AG08395 (cell line): Measurements from ENCODE around the gene CD59.
"Not testable (repeated sequence)": the region's sequence is repeated elsewhere in the genome, so short reads cannot be mapped to it uniquely, and the experiment has no call there.

Source experiments
- DNase-seq: peaks from one replicate; pipeline ENCODE4 v3.0.0; 2012; ENCODE audit warnings: mixed read lengths, low spot score

Gene CD59

DNA sequence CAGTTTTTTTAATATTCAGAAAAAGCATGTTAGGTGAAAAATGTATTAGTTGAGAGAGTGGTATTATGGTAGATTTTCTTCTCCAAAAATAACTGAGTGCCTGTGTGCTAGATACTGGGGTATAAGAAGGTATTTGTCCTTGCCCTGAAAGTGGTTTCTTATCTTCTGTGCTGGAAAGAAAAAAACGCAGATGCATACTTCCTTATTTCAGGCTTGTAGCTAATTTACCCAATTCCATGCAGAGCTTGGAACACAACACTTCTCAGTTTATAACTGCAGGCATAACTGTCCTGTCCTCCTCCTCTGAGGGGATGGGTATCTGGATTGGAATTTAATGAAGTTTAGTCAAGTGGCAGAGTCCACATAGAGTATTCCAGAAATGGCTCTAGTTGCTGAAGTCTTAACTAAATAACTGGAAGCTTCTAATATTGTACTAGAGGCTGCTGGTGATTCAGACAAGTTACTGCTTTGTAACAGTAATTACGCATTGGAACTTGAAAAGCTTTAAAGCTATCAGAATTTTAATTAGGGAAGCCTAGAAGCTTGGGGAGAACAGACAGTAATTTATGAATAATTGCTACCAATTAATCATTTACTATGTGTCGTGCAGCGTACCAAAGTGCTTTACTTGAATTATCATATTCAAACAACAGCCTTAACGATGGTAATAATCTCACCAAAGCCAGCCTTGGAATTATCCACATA lies 22.9 kb downstream of the CD59 start:
- no peak for DNase-seq

DNA sequence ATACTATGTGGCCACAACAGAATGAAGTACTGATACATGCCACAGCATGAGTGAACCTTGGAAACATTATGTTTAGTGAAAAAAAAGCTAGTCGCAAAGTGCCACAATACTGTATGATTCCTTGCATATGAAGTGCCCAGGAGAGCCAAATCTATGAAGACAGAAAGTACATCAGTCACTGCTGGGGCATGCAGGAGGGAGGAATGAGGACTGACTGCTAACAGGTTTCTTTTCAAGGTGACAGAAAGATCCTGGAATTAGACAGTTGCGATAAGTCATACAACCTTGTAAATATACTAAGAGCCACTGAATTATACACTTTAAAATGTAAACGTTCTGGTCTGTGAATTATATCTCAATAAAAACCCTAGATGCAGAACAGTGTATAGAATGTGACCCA lies 23.8 kb downstream of the CD59 start:
- no peak for DNase-seq

DNA sequence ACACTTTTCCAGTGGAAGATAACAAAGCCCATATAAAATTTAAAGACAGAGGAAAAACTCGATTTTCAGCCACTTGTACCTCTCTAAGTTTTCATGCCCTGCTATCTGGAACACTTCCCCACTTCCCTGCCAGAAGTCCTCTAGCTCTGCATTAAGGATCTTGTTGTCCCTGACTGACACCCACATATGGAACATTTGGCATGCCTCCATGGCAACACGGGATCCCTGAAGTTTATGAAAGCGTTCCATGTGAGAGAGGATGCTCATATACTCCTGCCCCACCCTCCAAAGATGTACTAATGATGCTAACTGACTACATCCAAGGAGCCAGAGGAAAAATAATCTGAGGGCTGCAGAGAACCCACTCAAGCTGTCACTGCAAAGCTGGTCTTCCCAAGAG lies 26.8 kb downstream of the CD59 start:
- DNase-seq = no peak

DNA sequence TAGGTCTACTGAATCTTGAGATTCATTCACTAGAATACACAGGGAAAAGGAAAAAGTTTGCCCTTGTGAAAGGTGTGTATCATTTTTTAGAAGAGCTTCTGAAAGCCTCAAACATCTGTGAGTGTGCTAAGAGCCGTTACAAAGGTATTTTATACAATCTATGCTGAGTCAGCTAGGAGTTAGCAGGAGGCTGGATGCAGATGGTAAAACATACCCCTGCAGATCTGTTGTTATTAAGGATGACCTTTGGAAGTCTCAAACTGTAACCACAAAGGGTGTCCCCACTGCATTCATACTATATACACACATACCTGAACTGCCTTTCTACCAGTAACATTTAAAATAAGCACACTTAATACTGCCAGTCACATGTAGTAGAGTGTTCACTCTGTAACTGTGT lies 27.2 kb downstream of the CD59 start:
- DNase-seq = no peak

DNA sequence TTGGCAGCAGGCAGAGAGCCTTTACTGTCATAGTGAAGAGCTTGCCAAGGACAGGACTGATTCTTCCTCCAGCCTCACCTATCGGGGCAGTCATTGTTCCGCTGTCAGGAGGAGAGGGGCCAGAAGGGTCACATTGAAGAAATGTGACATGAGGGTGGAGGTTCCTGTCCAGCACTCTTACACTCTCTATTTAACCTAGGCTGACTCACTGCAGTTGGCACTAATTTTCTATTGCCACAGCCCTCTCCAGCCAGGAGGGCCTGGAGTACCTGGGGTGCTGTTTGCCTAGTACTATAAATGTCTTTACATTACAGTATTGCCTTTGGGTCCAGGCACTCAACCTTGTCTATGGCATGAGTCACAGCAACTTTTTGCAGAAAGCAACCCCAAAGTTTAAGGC lies 28.4 kb downstream of the CD59 start:
- DNase-seq = not testable (repeated sequence)

DNA sequence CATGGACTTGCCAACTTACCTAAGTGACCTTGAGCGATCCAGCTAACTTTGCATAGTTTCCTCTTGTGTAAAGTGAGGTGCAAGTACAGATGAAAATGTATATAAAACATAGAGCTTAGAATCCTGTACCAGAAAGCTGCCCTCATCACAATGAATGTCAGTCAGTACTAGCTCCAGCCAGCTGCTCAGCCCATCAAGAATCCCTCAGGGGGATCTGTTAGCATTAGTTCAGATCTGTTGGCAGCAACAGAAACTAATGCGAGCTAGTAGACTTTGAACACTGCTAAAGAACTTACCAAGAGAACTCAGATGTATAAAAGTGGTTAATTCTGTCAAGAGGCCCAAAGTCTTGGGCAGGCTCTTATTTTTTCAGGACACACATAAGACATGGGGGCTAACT lies 29.3 kb downstream of the CD59 start:
- no peak for DNase-seq

DNA sequence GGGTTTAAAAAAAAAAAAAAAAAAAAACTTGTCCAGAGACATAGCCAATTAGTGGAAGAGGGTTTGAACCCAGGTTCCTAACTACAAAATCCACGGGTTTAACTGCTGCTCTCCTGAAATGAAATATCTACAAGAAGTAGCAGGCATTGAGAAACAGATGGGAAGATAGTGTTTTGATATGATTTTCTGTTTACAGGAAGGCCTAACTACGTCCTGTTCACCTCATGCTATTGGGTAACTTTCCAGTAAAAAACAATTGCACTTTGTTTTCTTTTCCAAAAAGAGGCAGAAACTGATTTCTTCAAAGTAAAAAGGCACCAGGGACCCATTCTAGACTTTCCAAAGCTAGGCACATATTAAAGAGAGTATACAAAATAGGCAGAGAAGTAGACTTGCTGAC lies 29.7 kb downstream of the CD59 start:
- DNase-seq = no peak

DNA sequence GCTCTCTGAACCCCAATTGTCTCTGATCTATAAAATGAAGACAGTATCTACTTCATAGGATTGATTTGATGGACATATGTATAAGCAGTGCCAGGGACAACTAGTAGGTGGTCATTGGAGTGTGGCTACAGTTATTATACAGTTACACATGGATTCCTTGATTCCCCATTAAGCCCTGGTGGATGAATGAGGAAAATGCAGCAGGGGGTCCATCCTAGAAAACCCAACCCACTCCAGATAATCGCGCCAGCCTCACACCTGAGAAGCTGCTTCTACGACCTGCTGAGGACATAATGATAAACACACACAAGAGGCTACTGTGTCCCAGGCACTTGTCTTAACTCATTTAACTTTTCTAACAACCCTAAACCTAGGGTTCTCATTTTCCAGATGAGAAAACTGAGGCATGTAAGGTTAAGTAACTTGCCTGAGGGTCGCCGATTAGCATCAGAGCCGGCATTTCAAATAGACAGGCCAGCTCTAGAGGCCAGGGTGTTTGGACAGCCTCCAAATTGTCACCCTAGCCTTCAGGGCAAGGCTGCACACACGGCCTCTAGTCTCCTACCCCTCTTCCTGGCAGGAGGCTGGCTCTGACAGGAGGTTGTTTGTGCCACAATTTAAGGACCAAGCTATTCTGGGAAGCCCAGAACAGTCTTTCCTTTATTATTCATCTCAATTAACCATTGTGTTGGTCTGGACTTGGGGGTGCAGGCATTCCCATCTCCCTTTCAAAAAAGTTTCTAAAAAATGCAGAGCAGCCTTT lies 31.8 kb downstream of the CD59 start:
- no peak for DNase-seq

DNA sequence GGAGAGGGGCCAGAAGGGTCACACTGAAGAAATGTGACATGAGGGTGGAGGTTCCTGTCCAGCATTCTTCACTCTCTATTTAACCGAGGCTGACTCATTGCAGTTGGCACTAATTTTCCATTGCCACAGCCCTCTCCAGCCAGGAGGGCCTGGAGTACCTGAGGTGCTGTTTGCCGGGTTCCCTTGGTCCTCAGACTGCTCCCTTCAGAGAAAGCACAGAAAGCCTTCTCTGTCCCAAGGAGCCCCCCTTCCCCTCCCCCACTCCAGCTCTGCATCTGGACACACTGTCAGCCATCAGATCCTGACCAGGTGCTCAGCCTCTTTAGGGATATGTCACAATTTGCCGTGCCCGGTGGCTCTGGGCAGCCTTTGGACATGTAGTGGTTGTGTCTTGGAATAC lies 32.4 kb downstream of the CD59 start:
- DNase-seq = no peak

DNA sequence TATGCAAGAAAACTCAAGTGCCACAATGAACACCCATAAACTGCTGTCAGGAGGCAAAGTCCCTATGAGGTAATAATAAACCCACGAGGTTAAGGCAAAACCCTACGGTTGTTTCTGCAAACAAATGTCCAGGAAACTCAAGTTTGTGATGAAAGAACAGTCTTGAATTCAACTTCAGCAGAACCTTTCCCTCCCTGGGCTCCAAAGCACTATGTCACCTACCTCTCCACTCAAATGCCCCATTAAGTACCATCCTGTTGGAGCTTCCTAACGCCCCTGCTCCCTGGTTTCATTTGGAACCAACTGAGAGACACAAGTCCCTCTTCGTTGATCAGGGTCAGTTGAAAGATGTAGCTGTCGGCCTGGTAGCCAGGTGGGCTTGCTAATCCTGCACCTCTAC lies 33.0 kb downstream of the CD59 start:
- no peak for DNase-seq

DNA sequence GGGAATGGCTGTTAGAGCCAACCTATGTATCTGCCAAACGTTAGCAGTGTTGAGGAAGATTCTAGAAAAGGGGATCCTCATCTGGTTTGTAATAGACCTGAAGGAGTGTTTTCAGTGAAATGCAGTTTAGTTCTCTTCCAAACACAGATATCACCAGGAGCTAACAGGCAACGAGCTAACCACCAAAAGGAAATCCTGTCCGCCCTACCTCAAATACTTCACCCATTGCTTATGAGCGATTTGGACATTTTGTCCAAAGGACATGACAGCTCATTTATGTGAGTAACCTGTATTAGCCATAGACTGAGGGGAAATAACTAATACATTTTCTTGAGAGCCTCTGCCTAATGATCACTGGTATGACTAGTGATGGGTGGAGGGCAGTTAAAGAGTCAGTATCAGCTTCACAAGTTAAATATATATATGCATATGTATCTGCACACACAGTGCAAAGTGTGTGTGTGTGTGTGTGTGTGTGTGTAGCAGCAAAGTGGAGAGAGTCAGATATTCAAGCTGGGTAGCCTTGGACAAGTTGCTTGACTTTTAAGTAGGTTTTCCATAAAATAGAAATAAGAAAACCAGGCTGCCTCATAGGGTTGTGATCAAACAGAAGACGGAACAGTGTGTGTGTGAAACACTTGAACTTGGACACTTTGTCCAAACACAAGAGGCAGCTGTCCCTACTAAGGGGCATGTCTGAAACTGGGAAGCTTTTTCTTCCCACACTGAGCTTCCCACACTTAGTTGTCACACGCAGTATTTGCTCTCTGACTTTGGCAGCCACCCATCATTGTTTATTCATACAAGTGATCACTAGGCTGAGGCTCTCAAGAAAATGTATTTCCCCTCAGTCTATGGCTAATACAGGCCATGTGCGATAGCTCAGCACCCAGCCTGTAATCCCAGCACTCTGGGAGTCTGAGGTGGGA lies 34.7 kb downstream of the CD59 start:
- DNase-seq = peak; percentile 37

DNA sequence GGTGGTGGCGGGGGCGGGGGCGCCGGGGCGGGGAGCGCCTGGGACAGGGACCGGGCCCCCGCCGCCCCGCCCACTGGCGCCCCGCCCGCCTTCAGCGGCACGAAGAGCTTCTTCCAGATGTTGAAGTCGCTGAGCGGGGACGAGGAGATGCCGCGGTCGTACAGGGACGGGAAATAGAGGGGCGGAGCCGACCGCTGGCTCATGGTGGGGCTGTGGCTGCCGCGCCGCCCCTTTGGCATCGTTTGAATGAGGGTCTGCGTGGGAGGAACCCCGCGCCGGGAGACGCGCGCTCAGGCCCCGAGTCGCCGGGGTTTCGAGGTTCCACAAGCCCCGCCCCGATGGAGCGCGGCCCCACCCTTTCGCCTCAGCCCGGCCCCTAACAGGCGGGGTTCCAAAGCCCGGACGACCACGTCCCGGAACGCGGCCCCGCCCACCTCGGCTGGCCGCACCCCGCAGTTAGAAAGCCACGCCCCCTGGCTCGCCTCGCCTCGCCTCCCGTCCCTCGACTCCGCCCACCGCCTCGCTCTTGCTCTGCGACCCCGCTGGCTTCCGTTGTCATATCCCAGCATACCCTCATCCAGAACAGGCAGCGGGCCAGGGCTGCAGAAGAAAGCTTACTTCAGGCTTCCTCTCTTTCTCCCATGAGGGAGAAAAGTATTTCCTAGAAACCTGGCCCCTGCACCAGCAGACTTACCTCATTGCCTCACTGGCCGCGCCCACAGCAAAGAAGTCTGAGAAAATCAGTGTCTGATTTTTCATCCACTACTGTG lies 35.5 kb downstream of the CD59 start, which contains the start of gene C11orf91:
TSS of gene C11orf91 (minus strand) at position 325 of the 770 bp plus-strand sequence. CDS start at position 239, 86 bp downstream.
- DNase-seq = peak; percentile 96

DNA sequence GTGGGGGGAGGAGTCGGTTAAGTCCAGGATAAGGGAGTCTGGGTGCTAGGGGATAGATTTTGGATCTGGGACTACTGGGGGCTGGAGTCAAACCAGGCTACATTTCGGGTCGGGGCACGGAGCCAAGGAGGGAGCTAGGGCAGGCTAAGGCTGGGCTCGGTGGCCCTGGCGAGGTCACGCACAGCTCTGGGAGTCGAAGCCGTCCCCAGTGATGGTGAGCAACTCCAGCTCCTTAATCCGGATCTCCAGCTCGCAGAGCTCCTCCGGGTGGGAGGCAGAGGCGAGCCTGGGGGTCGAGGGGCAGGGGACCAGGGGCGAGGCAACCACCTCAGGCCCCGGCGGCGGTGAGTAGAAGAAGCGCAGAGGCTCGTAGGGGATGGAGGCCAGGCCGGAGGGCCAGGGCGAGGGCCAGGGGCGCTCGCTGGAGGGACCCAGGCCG lies 36.1 kb downstream of the CD59 start:
- DNase-seq = no peak

DNA sequence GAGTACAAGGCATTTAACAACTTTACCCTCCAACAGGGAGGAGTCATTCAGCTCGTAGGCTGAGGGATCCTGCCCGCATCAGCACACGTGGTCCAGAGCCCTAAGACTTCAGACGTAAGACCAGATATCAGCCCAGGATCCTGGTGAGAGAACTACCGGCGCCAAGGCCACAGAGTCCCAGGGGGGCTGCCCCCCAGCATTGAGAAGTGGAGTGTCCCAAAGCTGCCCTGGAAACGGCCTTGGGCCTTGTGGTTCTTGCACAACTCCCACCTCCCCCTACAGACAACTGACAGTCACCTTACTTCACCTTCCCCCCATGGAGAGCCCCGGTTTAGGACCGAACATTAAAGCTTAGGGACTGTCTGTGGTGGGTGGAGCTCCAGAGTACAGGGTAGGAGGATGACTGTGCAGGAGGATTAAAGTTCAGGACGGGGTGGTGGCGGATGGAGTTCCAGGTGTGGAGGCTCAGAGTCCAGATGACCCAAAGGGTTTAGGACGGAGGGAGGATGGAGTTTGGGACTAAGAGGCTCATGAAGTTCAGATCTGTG lies 36.6 kb downstream of the CD59 start:
- DNase-seq = no peak

DNA sequence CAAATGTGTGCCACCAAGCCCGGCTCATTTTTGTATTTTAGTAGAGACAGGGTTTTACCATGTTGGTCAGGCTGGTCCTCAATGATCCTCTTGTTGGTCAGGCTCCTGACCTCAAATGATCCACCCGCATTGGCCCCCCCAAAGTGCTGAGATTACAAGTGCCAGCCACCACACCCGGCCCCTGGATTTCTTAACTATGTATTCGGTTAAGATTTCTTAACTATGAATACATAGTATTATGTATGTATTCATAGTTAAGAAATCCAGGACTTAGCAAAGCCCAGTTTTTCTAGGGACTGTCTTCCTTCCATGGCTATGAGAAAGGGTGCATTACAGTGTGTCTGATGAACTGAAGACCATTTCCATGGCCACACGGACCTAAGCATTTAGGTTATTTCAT lies 37.3 kb downstream of the CD59 start:
- DNase-seq = no peak

DNA sequence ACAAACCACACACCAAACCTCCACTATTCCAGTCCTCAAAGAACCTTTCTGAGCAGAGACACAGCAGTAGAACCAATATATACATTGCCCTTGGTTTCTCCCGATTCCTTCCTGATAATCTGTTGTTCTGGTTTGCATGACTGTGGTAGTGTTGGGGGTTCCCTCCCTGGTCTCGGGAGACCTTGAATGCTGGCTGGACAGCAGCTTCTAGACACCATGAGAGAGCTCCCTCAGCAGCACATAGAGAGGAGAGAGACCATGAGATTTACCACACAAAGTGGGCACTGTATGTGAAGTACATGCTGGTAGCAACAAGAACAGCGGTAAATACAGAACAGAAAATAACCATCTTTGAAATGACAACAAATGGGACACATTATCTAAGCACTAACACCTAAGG lies 38.2 kb downstream of the CD59 start:
- no peak for DNase-seq

DNA sequence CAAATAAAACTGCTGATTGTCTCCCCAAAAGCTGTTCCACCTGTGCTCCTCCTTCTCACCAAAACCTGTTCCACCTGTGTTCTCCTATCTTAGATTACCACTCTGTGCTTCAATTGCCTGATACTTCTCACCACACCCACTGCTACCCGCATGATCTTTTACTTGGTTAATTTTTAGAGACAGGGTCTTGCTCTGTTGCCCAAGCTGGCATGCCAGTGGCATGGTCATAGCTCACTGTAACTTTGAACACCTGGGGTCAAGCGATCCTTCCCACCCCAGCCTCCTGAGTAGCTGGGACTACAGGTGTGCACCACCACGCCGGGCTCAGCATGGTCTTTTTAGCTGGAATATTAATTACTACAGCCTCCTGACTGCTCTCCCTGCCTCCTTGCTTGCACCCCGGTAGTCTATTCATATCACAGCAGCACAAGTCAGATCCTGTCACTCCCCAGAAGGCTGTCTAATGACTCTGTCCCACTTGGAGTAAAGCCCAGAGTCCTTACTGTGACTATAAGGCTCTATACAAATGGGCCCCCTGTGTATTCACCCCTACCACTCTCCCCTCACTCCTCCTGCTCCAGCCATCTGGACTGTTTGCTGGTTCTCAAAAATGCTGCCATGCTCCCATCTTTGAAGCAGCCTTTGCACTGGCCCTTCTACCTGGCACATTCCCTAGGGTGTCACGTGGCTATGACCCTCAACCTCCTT lies 39.1 kb downstream of the CD59 start:
- DNase-seq = no peak

DNA sequence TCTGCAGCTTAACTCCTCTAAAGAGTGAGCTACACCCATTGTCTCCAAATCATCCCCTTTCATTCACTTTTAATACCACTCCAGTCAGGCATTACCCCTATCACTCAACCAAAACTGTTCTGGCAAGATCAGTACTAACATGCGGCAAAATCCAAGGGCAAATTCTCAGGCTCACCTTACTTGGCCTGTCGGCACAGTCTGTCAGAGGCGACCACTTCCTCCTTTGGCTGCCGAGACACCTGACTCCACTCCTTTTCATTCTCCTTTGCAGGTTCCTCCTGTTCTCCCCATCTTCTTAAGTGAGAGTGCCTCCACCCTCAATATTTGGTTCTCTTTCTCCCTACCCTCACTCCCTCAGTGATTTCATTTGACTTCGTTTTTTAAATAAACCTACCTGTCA lies 39.8 kb downstream of the CD59 start:
- DNase-seq = no peak

DNA sequence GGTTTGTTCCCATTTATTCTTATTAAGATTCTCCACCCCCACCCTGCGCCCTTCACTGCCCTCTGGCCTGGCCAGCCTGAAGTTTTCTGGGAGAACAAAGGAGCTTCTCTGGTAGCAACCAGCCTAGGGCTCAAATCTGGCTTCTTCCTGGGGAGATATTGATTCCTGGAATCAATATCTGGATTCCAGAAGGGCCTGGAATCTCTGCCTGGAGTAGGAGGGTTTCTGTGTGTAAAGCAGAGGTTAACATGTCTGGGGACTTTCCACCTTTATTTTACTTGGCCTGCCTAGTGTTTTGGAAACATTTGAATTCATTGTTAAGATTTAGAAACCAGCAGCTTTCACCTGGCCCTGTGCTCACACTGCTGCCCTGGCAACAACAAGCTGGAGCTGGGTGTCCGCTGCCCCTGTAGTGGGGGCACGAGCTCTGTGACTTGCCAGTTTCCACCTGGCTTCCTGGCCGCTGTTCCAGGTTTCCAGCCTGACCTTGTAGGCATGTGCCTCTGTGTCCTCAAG lies 41.1 kb downstream of the CD59 start:
- DNase-seq = no peak

DNA sequence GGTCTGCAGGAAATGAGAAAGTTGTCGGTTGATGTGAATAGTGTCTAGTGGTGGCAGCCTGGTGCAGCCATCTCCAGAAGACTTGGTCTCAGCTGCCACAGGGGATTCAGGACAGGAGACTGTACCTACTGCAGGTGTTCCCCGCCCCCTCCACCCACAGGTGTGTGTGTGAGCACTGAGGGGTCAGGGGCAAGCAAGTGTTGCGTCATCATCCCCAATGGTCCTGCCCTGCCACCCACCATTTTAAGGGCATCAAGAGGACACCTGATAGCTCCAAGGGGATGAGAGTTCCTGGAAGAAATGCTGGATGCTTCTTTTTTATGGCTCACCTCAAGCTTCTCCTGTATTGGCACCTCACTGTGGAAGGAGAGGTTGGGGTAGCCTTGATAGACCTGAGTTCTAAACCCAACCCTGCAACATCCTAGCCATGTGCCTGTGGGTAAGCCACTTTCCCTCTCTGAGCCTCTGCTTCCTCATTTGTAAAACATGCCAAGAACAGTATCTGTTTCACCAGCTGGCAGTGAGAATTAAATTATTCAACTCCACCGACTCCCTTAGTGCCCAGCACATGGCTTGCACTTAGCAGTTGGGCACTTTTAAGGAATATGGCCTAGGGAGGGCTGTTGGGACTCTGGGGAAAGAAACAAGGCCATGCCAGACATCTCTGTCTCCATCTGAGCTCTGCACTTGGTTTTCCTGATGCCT lies 41.7 kb downstream of the CD59 start:
- DNase-seq = no peak
